ENCODE results near the gene YARS1.

- no peak for TF ChIP-seq CTCF (IDR thresholded peaks at IDR 0.05)
- no peak for TF ChIP-seq TCF7L2 (IDR thresholded peaks at IDR 0.05; ENCODE audit: low read depth, low read length)
- no peak for TF ChIP-seq POLR2AphosphoS5 (IDR thresholded peaks at IDR 0.05; ENCODE audit: low read depth, low read length)
- TF ChIP-seq SIN3A (IDR thresholded peaks at IDR 0.05; ENCODE audit: borderline replicate concordance, insufficient read depth, low read depth, low read length), result no peak
These were observed 52.2 kb downstream of the YARS1 start for GRCh38 chr1:32764826-32765569.
